Pulmonary artery endothelial cell (primary cell): ENCODE measurements around the gene RASGRF1. TPM values are rescaled to one million over a fixed set of nuclear protein-coding genes. Genes with fewer than 3 reads are reported as not detected.

Experiments
- DNase-seq: peaks from one replicate; pipeline ENCODE4 v3.0.0-alpha.2; 2011; ENCODE audit warnings: low read depth, low spot score
- total RNA-seq: library from RNA; depleted of rRNA; stranded (reverse); fragments of >200 nt; gene quantifications from 2 replicates; pipeline ENCODE4 v1.2.3, GENCODE V29; 2014

Gene RASGRF1
- total RNA-seq, 1 donor from 2014 or later = not detected

GRCh38 chr15:79067969-79068368 lies 22.6 kb downstream of the RASGRF1 start:
- no peak for DNase-seq

- no peak for DNase-seq
Measured at GRCh38 chr15:79067072-79067833, 23.3 kb downstream of the RASGRF1 start.

- no peak for DNase-seq
Measured at GRCh38 chr15:79066391-79067071, 24.0 kb downstream of the RASGRF1 start.

- DNase-seq = no peak
Measured at GRCh38 chr15:79065706-79066376, 24.7 kb downstream of the RASGRF1 start.

DNA sequence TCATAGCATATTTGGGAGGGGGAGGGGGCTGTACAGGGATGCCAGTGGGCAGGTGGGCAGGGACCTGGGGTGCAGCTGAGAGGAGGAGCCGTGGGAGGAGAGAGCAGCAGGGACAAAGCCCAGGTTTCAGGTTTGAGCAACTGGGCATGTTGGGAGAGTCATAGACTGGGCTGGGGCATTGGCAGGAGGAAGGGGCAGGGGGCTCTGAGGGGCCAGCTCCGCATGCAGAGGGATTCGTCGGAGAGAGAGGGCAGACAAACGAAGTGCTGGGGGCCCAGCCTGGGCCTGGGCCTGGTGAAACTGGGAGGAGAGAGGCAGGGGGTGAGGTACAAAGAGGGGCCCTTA lies 25.2 kb downstream of the RASGRF1 start:
- no peak for DNase-seq

GRCh38 chr15:79064496-79064895 lies 26.1 kb downstream of the RASGRF1 start:
- no peak for DNase-seq

DNA sequence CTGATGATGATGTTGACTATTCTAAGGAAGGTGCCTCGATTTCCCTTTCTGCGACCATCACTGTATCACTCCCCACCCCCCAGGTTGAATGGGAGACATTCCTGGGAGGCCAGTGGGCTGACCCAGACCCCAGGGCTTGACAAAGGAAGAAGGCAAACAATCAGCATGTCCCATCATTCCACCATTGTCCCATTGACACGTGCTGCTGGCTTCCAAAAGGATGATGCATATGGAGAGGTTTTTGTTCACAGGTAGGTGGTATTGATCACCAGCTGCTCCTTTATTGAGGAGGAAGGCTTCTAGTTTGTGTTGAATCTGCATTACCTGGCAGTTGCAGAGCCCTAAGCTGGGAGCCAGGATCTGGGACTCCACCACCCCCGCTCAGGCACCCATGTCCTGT lies 30.4 kb downstream of the RASGRF1 start:
- no peak for DNase-seq

GRCh38 chr15:79059081-79059572 lies 31.5 kb downstream of the RASGRF1 start:
- no peak for DNase-seq

GRCh38 chr15:79058260-79058850 lies 32.2 kb downstream of the RASGRF1 start:
- DNase-seq = no peak

GRCh38 chr15:79057050-79057449 lies 33.5 kb downstream of the RASGRF1 start:
- no peak for DNase-seq

DNA sequence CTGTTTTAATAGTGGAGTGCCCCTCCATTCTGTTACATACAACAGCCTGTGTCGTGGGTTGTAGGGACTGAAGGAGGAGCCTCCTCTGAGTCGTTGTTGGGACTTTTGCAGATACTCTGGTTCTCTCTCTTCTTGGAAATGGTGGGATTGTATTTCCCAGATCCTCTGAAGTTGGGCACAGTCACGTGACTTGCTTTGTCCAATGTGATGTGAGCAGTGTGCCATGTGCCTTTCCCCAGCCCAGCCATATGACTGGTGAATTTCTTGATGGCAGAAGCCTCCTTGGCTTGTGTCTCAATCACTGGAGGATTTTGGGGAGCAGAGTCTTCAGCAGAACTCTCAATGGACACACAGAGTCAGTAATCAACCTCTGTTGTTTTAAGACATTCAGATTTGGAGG lies 36.2 kb downstream of the RASGRF1 start:
- DNase-seq = no peak

DNA sequence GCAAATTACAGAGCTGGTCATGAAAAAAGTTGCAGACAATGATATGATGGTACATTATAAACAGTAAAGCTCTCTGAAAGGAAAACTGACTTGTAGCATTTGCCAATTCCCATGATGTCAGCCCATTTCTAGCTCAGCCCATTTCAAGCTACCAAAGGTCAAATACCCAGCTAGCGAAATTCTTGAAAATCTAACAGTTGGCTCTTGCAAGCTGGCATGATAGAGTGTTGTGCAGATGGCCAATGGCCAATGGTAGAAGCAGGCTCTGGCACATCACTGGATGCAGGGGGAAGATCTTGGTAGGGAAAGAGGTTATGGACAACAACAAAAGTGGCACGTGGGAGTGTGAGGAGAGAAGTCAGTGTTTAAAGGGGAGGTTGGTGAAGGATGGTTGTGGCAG lies 36.7 kb downstream of the RASGRF1 start:
- no peak for DNase-seq

DNA sequence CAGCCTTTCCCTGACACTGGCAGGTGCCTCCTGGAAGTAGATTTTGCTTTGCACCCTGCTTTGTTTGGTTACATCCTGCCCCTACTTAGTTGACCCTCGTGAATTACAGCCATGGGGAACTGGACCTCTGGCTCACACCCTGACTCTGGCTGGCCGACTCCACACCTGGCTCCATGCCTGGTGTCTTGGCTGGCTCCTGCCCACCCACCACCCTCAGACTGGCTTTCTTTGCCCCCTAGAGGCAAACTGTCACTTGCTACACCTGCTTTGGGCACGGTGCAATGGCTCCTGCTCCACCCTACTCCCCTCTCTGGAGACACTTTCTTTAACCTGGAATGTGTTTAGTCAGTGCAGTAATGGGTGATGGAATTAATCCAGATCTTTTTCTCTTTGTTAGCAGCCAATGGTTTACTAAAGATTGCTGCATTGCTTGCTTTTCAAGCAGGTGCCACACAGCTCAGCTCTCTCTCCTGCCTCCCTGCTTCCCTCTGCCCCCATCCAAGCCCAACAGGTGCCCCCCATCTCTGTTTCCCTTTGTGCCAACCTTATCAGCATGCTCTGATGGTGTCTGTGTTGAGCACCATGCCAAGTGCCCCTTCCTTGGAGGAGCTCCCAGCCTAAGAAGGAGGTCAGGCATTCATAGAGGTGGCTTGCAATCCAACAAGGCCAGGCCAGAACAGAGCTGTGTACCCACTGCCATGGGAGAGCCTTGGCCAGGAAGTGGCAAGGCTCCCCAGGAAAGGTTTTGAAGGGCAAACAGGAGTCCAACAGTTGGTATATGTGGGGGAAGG lies 38.4 kb downstream of the RASGRF1 start:
- no peak for DNase-seq

GRCh38 chr15:79051029-79051428 lies 39.6 kb downstream of the RASGRF1 start:
- DNase-seq = no peak

DNA sequence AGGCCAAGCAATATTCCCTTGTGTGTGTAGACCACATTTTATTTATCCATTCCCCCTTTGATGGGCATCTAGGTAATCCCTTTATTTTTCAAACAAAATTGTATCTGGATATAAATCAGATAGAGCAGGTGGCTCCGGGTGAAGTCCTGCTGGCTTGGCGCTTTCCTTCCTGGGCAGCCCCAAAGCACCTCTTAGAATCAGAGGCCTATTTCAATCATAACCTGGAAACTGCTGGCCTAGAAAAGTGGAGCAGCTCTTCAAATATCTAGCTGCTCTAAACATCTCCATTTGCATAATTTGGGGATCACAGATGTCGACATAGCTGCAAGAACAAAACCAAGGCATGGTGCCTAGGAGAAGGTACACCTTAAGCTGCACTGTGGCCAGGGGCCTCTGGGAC lies 40.2 kb downstream of the RASGRF1 start:
- DNase-seq = no peak

- DNase-seq = no peak
Measured at GRCh38 chr15:79049416-79049815, 41.2 kb downstream of the RASGRF1 start.

DNA sequence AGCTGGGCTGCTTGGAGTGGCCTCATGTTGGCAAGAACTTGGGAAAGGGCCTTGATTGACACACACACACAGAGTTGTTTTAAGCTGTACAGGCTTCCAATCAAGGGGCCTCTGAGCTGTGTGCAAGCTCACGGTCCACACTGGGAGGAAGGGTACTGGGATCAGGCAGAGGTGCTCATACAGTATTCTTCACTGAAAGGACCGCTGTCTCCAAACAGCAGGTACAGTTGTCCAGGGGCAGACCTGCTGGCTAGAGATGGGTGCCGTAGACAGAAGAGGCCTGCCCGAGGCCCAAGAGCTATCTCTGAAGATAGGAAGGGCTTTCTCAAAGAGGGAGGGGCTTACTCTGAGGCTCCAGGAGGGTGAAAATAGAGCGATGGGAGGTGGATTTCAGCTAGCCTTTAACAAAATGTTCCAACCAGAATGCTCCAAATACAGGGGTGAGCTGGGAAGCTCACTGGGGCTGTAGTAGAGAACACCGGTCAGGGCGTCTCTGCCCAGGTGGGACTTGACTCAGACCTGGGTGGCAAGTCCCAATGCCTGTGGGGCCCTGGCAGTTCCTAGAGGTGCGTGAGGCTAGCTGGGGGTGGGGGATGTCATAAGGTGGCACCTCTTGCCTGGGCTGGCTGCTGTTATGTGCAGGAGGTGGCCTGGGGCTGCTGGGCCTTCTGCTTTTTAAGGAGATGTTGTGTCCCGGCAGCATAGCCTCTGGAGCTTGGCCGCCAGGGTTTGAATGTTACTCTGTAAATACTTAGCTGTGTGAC lies 42.7 kb downstream of the RASGRF1 start:
- DNase-seq = no peak

DNA sequence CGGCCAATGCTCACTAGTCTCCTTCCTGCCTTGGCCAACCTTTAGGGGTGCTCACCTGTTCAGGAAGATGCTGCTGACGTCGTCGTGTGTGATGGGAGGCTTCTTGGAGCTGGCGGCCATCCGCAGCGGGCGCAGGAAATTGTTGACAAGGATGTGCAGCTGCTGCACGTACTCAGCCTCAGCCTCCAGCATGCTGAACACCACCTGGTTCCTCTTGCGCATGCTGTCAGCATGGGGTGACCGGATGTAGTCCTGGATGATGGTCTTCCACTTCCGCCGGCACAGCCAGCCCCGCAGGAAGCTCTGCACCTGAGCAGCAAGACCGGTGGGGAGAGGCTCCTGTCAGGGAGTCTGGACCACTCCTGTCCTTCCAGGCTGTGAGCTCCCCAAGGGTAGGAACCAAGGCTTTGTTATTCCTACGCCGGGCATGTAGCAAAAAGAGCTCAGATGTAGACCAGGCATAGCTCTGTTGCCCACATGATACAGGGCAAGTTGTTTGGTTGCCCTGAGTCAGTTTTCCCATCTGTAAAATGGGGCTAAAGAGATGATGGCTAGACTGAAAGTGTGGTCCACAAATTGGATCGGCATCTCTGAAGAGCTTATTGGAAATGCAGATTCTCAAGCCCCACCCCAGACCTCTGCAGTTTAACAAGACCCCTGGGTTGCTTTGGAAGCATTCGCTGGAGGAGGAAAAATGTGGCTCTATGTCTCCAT lies 43.7 kb downstream of the RASGRF1 start:
- DNase-seq = no peak

- no peak for DNase-seq
Measured at GRCh38 chr15:79045041-79045440, 45.5 kb downstream of the RASGRF1 start.
